ENCODE data around the gene C1orf87. TPM values are rescaled to one million over a fixed set of nuclear protein-coding genes. Genes with fewer than 3 reads are reported as not detected.

The C1orf87 gene
- total and polyA plus RNA-seq, 2 donors (not counting 3 experiments of a cell fraction or from before 2014, with no cell fraction given), result not detected

GRCh38 chr1:59994302-59995198 lies 79.0 kb downstream of the C1orf87 start:
- Histone ChIP-seq H3K4me2 (ENCODE audit: insufficient read depth, low read length) (no peak overlapping the region), H3K4me3 (replicated peaks in 1 of 3; ENCODE audit: insufficient read depth in 1 of 3, low read depth in 1 of 3, low read length in 3 of 3) (no peak overlapping the region)
- no peak for DNase-seq (ENCODE audit: low read depth, low spot score)

More at GRCh38 chr1:59994302-59995198, 79.0 kb downstream of the C1orf87 start:
- Histone ChIP-seq H3K27ac (ENCODE audit: insufficient read depth, low read depth, low read length) (no peak overlapping the region), H3K9ac (replicated peaks; ENCODE audit: extremely low read depth, insufficient read depth, low read length) (no peak overlapping the region), H3K4me1 (ENCODE audit: control insufficient read depth, extremely low read depth, insufficient read depth, low read length) (no peaks in the 10 kb centered on the region), H3K79me2 (ENCODE audit: control insufficient read depth, insufficient read depth, low read length) (no peaks in the 10 kb centered on the region), H3K36me3 (ENCODE audit: control insufficient read depth in 2 of 2, extremely low read depth in 1 of 2, insufficient read depth in 2 of 2, low read length in 2 of 2) (no peaks in the 10 kb centered on the region), H4K20me1 (replicated peaks; ENCODE audit: control insufficient read depth, extremely low read depth, insufficient read depth, low read length) (no peaks in the 10 kb centered on the region), H3K9me1 (replicated peaks; ENCODE audit: control insufficient read depth, extremely low read depth, insufficient read depth, low read length) (no peaks in the 10 kb centered on the region), H3K27me3 (ENCODE audit: control insufficient read depth in 2 of 2, insufficient read depth in 2 of 2, low read length in 2 of 2) (peaks cover 0 to 3% of the 10 kb centered on the region in 2 experiments), H3K9me3 (replicated peaks; ENCODE audit: control insufficient read depth, insufficient read depth, low read length) (no peaks in the 10 kb centered on the region), H2AFZ (ENCODE audit: low read depth, low read length) (no peak overlapping the region)
- POLR2A ChIA-PET, result no interaction called here
- CTCF ChIA-PET, result interaction anchor here (0.6 to 1.3 kb wide), 2 partner anchors 18 to 23 kb away, joined by 3 read pairs; no protein-coding TSS in a partner anchor
- no peak for FAIRE-seq
- intact Hi-C loops (cut with micrococcal nuclease) (no loop called here), dilution Hi-C loops (cut with MboI; ENCODE audit: extremely low pct_ligation_motif_present, low sequenced_read_pairs) (no loop called here)
- TF ChIP-seq CTCF (IDR thresholded peaks at IDR 0.05; ENCODE audit: extremely low read depth in 1 of 2, insufficient read depth in 1 of 2, low read depth in 1 of 2, low read length in 2 of 2) (no peak), POLR2A (IDR thresholded peaks at IDR 0.05; ENCODE audit: low read depth, low read length) (no peak), MYC (IDR thresholded peaks at IDR 0.05; ENCODE audit: low read depth, low read length) (no peak), POLR2AphosphoS5 (IDR thresholded peaks at IDR 0.05; ENCODE audit: insufficient read depth, low read depth, low read length) (no peak), FOS (IDR thresholded peaks at IDR 0.05; ENCODE audit: borderline replicate concordance, insufficient read depth, low read length) (no peak), MAX (IDR thresholded peaks at IDR 0.05; ENCODE audit: insufficient read depth, insufficient read length) (no peak), GATA2 (IDR thresholded peaks at IDR 0.05; ENCODE audit: insufficient read depth, insufficient read length, low read depth, low read length) (no peak)
- no TSS peak for BruUV-seq (replicated peaks)

Measured in endothelial cell of umbilical vein (primary cell).